ENCODE measurements around the gene TMOD4. TPM values are rescaled to one million over a fixed set of nuclear protein-coding genes. Genes with fewer than 3 reads are reported as not detected.

The TMOD4 gene
- total and polyA plus RNA-seq, 9 of the 15 experiments (the other 6 are each of a cell fraction or from before 2014, with no cell fraction given), result 0.18 to 1.8 (median 1.1) TPM; not detected in 1

- no peak for TF ChIP-seq TFE3 (CRISPR knock-in tag; IDR thresholded peaks at IDR 0.05)
- TF ChIP-seq EP400 (IDR thresholded peaks at IDR 0.05), result peak; percentile 84
- TF ChIP-seq UBTF (IDR thresholded peaks at IDR 0.05; ENCODE audit: borderline replicate concordance in 1 of 2, low read depth in 2 of 2, low read length in 2 of 2), result 0 out of 4 replicates have a peak, but pooled peaks have one; percentile 32 to 44
- peak in 1 of 2 experiments; percentile 94; a peak in 2 of 4 replicates for TF ChIP-seq ZNF639 (CRISPR knock-in tag; conservative IDR thresholded peaks at IDR 0.05 in 1 of 2, IDR thresholded peaks at IDR 0.05 in 1 of 2)
- peak; percentile 97 for TF ChIP-seq ZNF395 (CRISPR knock-in tag; IDR thresholded peaks at IDR 0.05)
- no peak for TF ChIP-seq PHB2 (IDR thresholded peaks at IDR 0.05; ENCODE audit: low read depth)
- peak; percentile 94 for TF ChIP-seq ELF4 (CRISPR knock-in tag; IDR thresholded peaks at IDR 0.05)
- TF ChIP-seq HCFC1 (IDR thresholded peaks at IDR 0.05; ENCODE audit: low read depth, low read length), result peak; percentile 99
- peak; percentile 96 for TF ChIP-seq ZNF384 (IDR thresholded peaks at IDR 0.05; ENCODE audit: low read depth, low read length)
- peak; percentile 51 for TF ChIP-seq POLR2B (IDR thresholded peaks at IDR 0.05; ENCODE audit: low read depth, partially characterized antibody)
- peak; percentile 72 to 87 for TF ChIP-seq TEAD1 (CRISPR knock-in tag; IDR thresholded peaks at IDR 0.05)
- no peak for TF ChIP-seq BDP1 (IDR thresholded peaks at IDR 0.05; ENCODE audit: insufficient read depth, insufficient read length)
- peak; percentile 81 for TF ChIP-seq KLF13 (tag; IDR thresholded peaks at IDR 0.05; ENCODE audit: borderline replicate concordance, low read depth)
- TF ChIP-seq RBFOX2 (IDR thresholded peaks at IDR 0.05; ENCODE audit: low read depth, low read length), result peak; percentile 72
- TF ChIP-seq ARID3A (IDR thresholded peaks at IDR 0.05; ENCODE audit: borderline replicate concordance, low read depth, low read length), result no peak
- TF ChIP-seq SNIP1 (IDR thresholded peaks at IDR 0.05; ENCODE audit: low read depth), result no peak
- TF ChIP-seq ZNF232 (CRISPR knock-in tag; IDR thresholded peaks at IDR 0.05), result no peak
- TF ChIP-seq BACH1 (tag; IDR thresholded peaks at IDR 0.05), result peak; percentile 87; the same call in 1 of the 2 replicates
Measured at GRCh38 chr1:151165738-151166504, 9.9 kb downstream of the TMOD4 start, which contains the start of the genes LYSMD1 and SCNM1 (continued).
